Central memory CD4-positive, alpha-beta T cell (primary cell): ENCODE data around the gene ZFR.
"Not testable (repeated sequence)": the region's sequence is repeated elsewhere in the genome, so short reads cannot be mapped to it uniquely, and the experiment has no call there.

Experiments used
- DNase-seq: peaks from one replicate; pipeline ENCODE4 v3.0.0; 2022

The ZFR gene

DNA sequence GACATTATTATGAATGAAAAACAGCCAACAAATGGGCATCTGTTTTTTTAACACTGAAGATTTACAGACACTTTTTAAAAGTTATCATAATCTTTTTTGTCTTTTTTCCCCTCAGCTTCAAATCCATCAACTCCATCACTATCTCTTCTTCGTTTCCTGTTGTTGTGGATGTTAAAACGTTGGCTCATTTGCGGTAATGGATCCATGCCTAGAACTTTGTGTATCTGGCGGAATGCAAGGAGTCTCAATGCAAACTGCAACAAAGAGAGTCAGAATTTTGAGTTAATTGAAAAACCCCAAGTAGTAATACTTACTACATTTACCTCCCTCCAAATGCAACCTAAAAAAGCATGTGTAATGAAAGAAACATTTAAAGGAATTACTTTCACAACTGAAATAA lies 88.9 kb downstream of the ZFR start:
- no peak for DNase-seq

DNA sequence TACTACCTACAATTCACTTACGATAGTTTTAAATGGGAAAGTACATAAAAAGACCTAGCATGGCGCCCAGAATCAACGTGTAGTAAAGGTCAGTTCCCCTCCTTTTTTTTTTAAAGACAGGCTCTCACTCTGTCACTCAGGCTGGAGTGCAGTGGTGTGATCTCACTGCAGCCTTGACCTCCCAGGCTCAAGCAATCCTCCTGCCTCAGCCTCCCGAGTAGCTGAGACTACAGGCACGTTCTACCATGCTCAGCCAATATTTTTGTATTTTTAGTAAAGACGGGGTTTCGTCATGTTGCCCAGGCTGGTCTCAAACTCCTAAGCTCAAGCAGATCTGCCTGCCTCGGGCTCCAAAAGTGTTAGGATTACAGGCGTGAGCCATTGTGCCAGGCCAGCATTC lies 91.1 kb downstream of the ZFR start:
- no peak for DNase-seq

DNA sequence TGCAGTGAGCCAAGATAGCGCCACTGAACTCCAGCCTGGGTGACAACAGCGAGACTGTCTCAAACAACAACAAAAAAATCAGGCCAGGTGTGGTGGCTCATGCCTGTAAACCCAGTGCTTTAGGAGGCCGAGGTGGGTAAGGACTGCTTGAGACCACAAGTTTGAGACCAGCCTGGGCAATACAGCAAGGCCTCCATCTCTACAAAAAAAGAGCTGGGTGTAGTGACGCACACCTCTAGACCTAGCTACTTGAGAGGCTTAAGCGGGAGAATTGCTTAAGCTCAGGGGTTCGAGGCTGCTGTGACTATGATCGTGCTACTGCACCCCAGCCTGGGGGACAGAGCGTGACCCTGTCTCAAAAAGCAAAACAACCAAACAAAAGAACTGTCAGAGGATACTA lies 91.9 kb downstream of the ZFR start:
- DNase-seq = no peak

DNA sequence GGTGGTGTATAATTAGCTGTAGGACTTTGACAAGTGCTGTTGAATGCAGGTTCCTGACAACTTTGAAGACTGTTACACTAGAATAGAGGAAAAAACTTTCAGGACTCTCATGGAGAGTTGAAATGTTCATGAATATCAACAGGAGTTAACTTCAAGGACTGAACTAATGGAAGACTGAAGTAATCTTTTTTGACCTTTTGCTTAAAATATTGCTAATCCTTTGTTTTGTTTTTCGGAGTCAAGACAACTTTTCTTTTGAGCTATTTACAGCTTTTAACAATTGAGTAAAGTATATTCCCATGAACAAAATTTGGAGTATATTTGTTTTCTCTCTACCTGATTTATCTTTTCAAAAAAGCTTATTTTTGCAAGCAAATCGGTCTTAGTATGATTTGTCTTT lies 97.7 kb downstream of the ZFR start:
- no peak for DNase-seq

DNA sequence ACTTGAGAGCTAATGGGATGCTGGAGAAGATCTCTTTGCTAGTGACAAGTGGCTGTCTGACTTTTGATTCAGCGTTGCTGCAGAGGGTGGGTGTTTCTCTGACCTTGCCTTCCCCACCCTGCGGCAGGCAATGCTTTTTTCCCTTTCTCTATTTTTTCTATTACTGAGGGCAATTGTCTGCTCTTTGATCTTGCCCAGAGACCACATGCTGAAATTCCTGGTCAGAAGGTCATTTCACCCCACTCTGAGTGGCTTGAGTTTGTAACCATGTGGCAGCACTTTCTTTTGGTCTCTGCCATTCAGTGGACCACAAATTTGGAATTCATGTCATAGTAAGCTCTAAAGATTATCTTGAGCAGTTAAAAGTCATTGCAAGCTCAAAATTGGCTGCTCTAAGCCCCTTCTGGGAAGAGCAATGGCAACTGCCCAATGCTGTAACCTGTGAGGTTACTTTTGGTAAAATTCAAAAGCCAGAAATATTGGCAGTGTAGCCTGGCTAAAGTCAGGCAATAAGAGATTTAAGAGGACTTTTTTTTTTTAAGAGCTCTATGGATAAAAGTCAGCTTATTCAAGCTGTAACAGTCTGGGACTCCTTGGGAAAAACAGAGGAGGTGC lies 101.4 kb downstream of the ZFR start:
- DNase-seq = no peak

DNA sequence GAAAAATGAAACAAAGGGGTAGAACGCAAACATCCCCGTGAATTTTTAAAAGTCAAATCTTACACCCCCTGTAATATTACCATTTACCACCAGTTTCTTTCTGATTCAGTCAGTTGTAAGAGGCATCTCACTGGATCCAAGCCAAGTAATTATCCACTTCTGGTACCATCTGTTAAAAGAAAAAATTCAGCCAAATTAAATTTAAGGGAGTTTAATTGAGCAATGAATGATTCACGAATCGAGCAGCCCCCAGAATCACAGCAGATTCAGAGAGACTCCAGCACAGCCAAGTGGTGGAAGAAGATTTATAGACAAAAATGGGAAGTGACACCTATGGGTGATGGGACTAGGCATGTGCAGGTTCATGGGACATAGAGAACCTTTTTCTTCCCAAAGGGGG lies 101.9 kb downstream of the ZFR start:
- DNase-seq = no peak

DNA sequence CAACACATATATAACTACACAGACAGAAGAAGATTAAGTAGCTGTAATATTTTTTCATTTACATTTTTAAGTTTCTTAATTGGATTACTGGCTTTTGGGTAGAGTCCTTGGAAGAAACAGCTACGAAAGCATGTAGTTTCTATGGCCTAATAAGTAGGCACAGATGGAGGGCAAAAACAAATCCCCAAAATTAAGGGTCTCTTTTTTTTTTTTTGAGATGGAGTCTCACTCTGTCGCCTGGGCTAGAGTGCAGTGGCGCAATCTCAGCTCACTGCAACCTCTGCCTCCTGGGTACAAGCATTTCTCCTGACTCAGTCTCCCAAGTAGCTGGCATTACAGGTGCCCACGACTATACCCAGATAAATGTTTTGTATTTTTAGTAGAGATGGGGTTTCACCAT lies 104.7 kb downstream of the ZFR start:
- DNase-seq = no peak

DNA sequence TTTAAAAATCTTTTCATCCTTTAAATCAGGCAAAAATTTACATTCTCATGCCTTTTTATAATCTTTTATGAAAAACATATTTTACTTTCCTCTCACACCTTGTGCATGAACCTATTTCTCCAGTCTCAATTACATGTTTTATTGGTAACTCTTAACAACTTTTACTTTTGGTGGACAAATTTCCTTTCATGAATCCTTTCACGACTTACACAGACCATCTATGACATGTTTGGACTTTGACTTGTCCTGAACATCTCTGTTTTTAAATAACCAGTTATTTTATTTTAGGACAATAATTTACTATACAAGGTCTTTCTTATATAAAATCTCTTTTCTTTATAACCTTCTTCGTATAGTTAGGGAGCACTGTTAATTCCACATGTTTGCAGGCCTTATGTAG lies 105.3 kb downstream of the ZFR start:
- no peak for DNase-seq

DNA sequence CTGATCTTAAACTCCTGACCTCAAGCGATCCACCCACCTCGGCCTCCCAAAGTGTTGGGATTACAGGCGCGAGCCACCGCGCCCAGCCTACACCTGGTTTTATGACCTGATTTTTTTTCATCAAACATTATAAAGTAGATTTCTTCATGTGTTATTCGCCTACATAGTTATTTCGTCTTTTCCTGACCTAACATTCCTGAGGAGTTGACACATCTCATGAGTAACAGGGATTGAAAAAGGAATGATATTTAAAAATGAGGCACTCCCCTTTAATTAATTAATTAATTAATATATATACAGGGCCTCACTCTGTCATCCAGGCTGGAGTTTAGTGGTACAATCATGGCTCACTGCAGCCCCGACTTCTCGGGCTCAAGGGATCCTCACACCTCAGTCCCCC lies 111.6 kb downstream of the ZFR start:
- DNase-seq = no peak

DNA sequence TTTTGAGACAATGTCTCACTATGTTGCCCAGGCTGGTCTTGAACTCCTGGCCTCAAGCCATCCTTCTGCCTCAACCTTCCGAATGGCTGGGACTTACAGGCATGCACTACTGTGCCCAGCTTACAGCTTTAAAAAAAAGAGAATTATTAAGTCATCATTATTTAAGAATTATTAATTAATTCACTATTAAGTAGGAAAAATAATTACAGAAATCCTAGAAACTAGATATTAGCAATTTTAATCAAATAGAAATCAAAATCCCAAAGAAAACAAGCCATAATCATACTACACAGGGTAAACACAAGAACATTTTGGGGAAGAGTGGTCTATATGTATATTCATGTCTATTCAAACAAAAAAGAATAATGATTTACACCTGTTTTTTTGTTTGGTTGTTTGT lies 112.2 kb downstream of the ZFR start:
- DNase-seq = no peak

DNA sequence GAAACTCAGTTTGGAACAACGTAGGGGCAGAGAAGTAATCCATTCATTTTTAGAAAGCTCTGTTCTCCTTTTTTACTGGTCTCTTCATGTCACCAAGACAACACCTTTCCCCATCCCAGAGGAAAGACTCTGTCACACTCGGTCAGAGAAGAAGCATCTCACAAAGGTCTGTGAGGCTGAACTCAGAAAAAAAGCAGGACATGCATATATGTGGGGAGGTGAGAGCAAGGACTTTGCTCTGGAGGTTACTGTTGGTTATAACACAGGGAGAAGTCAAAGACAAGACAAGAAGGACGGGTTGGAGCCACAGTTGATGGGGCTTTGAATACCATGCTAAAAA lies 112.6 kb downstream of the ZFR start:
- no peak for DNase-seq

DNA sequence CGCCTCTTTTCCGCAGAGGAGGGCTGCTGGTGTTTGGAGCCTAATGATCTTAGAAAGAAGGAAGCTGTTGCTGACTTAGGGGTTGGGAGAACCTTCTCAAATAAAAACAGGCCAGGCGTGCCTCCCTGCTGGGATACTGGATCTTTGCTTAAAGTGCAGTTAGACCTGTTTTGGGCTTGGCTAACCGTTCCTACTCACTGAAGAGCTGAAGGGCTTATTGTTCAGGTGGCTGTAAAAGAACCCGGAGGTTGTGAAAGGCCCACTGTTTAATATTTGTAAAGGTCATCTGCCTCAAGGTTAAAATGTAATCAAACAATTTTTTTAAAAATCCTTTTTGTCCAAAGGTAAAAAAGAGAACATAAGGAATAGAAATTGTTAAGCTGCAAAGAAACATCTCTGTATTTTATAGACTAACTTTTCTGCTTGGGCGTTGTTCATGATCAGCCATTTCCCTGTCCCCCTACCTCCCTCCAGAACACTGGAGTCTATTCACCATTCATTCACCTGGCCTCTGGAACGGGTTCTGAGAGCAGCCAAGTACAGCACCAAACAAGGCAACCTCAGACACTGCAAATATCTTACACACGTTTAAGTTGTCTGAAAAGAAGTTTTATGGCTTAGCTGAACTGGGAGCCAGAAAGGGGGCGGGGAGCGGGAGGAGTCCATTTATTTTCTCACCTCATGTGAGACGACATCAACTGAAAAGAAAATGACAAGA lies 113.2 kb downstream of the ZFR start:
- no peak for DNase-seq

DNA sequence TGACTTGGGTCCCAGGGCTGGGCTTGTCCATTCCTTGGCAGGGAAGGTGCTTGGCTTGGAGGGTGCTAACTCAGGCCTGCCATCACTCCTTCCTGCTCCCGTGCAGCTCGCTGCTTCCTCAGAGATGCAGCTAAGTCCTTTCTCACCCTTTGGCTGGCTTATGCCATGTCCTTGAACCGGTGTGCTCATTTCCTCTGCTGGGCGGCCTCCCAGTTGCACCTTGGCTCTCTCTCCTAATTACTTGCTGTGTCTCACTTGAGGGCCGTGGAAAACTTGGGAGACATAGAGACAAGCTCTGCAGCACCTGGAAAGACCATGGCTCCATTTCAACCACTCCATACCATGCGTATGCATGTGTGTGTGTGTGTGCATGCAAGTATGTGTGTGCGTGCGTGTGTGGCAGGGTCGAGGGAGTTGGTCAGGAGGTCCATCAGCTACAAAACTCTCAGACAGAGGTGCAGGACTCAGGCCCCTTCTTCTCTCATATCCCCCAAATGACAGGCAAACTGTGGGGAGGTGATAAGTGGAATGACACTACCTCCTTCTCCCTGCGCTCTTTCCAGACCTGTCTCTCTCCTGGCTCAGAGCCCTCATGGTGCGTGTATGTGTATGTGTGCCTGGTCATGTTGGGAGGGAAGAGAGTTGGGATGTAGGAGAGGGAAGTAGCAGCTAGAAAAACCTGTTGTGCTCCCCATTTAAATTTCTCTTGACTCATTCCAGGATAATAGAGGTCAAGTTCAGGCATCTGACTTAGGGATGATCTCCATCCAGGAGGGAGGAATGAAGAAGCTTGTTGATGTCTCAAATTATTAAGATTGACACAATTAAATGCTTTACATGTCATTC lies 114.2 kb downstream of the ZFR start:
- DNase-seq = no peak

DNA sequence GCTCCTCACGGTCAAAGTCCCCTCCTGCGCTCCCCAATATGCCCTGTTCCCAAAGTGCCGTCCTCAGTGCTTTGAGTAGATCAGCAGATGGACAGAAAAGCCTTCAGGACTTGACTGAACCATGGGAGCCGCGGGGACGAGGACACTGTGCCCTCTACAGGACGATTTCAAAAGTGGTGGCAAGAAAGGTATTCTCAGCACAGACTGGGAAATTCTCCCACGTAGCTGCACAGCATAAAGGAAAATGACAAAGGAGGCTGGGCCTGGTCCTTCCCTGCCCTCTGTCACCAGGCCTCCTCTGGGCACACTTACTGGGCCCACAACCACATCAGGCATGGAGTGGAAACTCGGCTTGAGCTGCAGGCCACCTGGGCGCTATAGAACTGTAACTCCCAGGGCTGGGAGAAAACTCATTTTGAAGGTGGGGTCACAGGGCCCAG lies 115.1 kb downstream of the ZFR start:
- peak; percentile 37 for DNase-seq

DNA sequence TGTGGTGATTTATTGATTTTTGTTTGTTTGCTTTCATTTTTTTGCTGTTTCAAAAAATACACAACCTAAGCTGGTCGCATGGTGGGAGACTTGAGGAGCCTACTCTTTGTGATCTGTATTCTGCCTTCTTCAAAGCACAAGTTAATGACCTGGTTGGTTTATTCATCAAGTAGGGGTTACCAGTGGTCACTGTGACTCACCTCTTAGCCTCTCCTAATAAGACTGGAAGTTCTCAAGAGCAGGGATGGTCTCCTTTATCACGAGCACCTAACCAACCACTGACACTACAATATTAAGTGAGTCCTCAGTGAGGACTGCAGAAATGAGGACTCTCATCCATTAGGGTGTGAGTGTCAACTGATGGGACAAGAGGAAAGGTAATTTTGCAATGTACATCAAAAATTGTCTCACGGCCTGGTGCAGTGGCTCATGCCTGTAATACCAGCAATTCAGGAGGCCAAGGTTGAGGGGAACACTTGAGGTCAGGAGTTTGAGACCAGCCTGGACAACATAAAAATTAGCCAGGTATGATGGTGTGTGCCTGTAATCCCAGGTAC lies 118.2 kb downstream of the ZFR start:
- DNase-seq = no peak

DNA sequence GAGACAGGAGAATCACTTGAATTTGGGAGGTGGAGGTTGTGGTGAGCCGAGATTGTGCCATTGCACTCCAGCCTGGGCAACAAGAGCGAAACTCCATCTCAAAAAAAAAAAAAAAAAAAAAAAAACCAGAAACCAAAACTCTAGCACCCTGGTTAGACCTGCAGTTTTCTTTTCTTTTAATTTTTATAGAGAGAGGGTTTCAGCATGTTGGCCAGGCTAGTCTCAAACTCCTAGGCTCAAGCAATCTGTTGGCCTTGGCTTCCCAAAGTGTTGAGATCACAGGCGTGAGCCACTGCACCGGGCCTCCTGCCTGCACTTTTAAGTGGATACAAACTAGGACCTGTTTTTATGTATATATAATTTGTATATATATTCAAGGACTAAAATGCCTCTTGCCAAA lies 118.9 kb downstream of the ZFR start:
- no peak for DNase-seq

DNA sequence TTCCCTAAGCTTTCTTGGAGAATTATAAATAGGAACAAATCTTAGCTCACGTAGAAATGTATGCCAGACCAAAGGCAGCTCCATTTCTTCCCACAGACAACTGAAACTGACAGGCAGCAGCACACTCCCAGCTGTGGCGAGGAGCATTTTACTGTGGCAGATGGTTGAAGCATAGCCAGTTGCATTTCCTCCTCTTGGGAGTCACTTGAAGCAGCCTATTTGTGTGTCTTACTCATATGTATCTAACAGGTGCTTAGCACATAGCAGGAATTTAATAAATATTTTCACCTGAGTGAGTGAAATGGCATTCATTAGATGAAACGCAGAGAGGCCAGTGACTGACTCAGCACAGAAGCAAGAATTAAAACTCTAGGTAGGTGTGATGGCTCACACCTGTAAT lies 119.5 kb downstream of the ZFR start:
- DNase-seq = no peak

DNA sequence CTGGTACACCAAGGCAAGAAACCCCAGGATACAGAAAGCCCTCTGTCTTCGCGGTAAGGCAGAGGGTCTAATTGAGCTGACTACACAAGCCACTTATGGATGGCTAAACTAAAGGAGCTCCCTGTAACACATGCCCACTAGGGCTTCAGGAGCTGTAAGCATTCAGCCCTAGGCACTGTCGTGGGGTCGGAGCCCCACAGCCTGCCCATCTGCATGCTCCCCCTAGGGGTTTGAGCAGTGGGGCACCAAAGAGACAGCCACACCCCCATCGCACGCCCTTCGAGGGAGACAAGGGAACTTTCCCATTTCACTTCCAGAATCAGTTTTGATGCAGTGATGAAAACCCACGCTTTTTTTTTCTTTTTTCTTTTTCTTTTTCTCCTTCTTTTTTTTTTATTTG lies 120.8 kb downstream of the ZFR start:
- no peak for DNase-seq

DNA sequence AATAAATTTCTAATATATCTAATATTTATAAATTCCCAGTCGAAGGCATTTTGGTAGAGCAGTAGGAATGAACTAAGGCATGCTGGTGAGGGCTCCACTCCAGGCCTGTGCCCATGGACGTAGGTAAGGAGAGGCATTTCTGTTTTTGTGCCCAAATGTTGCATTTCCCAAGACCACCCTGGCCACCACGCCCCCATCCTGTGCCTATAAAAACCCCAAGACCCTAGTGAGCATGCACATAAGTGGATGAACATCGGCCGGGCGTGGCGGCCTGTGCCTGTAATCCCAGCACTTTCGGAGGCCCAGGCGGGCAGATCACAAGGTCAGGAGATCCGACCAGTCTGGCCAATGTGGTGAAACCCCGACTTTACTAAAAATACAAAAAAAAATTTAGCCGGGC lies 121.7 kb downstream of the ZFR start:
- no peak for DNase-seq

DNA sequence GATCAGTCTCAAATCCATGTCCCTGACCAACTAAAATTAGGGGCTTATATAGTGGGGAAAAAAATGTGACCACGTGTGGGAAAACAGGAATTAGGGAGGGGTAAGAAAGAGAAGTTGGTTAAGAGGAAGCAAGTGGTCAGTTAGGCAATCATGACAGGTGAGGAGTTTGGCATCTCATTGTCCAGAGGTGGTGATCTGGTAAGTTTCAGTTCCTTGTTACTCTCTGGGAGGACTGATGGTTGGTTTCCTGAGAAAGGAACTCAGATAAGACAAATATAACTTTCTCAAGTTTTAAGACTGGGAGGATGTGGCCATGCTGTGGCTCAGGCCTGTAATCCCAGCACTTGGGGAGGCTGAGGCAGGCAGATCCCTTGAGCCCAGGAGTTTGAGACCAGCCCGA lies 122.8 kb downstream of the ZFR start:
- not testable (repeated sequence) for DNase-seq

DNA sequence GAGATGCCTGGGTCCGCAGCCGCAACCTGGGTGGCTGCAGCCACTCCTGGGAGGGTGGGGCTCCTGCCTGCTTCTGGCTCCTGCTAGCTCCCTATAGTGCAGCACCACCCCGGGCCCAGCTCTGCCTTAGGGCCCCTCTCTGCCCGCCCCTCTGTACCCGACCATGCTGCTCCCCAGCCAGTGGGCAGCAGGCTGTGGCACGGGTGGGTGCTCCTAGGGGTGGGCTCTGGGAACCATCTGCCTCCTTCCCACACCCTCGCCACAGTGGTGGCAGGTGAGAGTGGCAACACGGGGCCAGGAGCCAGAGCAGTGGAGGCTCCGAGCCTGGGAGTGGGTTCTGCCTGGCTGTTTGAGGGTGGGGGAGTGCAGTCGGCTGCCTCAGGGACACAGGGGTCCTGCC lies 124.0 kb downstream of the ZFR start:
- DNase-seq = no peak

DNA sequence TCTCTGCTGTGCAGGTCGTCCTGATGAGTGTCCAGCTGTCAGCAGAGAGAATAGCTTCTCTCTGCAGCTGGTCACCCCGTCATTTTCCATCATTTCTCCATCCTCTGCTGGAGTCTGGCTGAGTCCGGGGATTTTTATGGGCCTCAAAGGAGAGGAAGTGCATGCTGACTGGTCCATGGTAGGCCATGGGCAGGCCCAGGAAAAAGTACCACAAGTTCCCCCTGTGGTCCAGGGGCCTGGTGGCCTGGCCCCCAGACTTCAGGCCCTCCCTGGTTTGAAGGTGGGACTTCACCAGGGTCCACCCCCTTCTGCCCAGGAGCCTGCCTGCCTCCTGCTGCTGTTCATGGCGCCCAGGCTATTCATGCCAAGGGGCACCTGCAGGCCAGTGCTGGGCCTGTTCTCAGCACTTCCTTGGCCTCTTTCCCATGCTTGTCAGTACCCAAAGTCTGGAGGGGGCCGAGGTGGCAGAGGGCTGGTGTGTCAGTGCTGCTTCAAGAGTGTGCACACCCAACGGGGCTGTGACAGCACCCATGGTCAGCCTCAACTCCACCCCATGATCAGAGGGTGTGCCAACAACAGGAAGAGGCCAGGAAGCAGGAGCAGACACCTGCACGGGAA lies 124.5 kb downstream of the ZFR start:
- no peak for DNase-seq

DNA sequence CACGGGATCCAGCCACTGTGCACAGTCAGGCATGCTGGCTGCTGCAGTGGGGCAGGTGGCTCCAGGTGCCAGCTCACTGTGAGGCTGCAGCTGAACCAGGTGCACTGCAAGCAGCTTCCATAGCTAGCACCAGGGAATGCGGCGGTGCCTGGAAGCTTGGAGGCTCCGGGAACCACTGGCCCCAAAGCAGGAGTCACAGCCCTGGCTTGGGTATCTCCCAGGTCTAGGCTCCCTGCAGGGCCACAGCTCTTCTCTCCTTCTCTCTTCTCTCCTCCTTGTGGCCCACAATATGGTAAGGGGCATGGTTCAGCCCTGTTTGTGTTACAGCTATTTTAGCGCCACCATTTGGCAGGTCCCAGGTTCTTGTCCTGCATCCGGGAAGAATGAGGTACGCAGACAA lies 125.1 kb downstream of the ZFR start:
- DNase-seq = no peak
